M059J (cell line): Measurements from ENCODE around the gene DCDC2C. TPM values are rescaled to one million over a fixed set of nuclear protein-coding genes. Genes with fewer than 3 reads are reported as not detected.

Source experiments
- DNase-seq: peaks from one replicate; pipeline ENCODE4 v3.0.0-alpha.2; 2012; ENCODE audit warnings: low read depth
- total RNA-seq: library from RNA; depleted of rRNA; stranded (reverse); fragments of >200 nt; shearing (Covaris generic); gene quantifications from 2 replicates; pipeline ENCODE4 v1.2.3, GENCODE V29; 2014; rRNA removed

Gene DCDC2C
- total RNA-seq, 1 experiment from 2014 or later: not detected

DNA sequence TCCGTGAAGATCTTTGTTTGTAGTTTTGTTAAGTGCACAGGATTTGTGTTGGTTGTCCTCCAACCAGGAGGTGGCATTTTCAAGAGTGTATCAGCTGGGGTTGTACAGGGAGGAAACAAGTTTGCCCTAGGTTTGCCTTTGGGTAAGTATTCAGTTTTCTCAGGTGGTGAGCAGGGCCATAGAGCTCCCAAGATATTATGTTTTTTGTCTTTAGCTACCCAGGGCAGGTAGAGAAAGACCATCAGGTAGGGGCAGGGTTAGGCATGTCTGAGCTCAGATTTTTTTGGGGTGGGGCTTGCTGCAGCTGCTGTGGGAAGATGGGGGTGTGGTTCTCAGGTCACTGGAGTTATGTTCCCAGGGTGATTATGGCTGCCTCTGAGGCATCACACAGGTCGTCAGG lies 191.6 kb downstream of the DCDC2C start:
- no peak for DNase-seq

Other genes with a start within 250 kb of the DCDC2C start
- gene ADI1, start 184.0 kb upstream of the DCDC2C start, total RNA-seq: 66.9 and 83.1 TPM in 2 replicates
- gene RNASEH1, start 145.2 kb upstream of the DCDC2C start, total RNA-seq: 17.6 and 27.7 TPM in 2 replicates
- gene RPS7, start 128.3 kb upstream of the DCDC2C start, total RNA-seq: 1,245 and 2,001 TPM in 2 replicates
- 0.10 TPM in 1 of 2 replicates, not detected in the other for gene COLEC11, start 108.5 kb upstream of the DCDC2C start, total RNA-seq
- gene ALLC, start 45.4 kb upstream of the DCDC2C start, total RNA-seq: not detected in 2 replicates